Adrenal gland (tissue), 5 donors: ENCODE data around the gene PPIL6.

Experiments
- POLR2A ChIP-seq, 2 donors: fragments of 450-650 bp; IDR thresholded peaks; one replicate each; pipeline ENCODE4 v1.6.1; 2017; ENCODE audit warnings: antibody characterized with exemption in 2 of 2, mild to moderate bottlenecking in 2 of 2, moderate library complexity in 1 of 2
- TF ChIP-seq, protein P1 (sequence below), 6 experiments: fragments of 450-650 bp in 4 of 6; fragments of 200-600 bp in 2 of 6; sonication (generic) in 1 of 6; IDR thresholded peaks; 1 replicate in 5 of 6; 2 replicates in 1 of 6; pipeline versions ENCODE4 v1.5.1 to v1.8.0; 2016 to 2021; ENCODE audit warnings: antibody characterized with exemption in 6 of 6, mild to moderate bottlenecking in 2 of 6, moderate library complexity in 1 of 6
- donor health status: DM: no; HTN: no; CAD: no.

DNA sequence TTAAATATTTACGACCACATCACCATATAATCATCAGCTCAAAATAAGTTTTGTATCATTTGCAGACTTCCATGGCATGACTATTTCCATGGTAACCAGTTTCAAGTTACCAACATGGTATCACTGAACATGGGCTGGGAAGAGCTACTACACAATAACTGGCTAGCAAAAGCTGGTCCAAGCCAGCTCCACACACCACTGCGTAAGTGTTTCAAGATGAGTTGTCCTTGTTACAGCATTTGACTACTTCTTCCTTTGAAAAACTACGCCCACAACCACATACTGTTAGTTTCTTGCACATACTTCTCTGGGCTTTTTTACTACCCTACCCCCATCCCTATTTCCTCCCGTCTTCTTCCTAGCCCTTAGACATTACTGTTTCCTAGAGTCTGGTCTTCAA is 66.7 kb downstream of the PPIL6 start:
- TF ChIP-seq POLR2A (IDR thresholded peaks at IDR 0.05): no peak
- TF ChIP-seq, protein P1, sequence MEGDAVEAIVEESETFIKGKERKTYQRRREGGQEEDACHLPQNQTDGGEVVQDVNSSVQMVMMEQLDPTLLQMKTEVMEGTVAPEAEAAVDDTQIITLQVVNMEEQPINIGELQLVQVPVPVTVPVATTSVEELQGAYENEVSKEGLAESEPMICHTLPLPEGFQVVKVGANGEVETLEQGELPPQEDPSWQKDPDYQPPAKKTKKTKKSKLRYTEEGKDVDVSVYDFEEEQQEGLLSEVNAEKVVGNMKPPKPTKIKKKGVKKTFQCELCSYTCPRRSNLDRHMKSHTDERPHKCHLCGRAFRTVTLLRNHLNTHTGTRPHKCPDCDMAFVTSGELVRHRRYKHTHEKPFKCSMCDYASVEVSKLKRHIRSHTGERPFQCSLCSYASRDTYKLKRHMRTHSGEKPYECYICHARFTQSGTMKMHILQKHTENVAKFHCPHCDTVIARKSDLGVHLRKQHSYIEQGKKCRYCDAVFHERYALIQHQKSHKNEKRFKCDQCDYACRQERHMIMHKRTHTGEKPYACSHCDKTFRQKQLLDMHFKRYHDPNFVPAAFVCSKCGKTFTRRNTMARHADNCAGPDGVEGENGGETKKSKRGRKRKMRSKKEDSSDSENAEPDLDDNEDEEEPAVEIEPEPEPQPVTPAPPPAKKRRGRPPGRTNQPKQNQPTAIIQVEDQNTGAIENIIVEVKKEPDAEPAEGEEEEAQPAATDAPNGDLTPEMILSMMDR (IDR thresholded peaks at IDR 0.05): no peak
